K562 (cell line): ENCODE measurements around the gene ADGRG1. TPM values are rescaled to one million over a fixed set of nuclear protein-coding genes. Genes with fewer than 3 reads are reported as not detected.

ENCODE experiments used
- ATF1 ChIP-seq, 2 experiments: fragments of 450-650 bp in 1 of 2; IDR thresholded peaks; 2 replicates each; pipeline ENCODE4 v1.6.1; 2016; ENCODE audit warnings: missing compliant biosample characterization in 1 of 2, missing genetic modification characterization in 1 of 2
- HDAC8 ChIP-seq: fragments of 450-650 bp; IDR thresholded peaks from 2 replicates; pipeline ENCODE4 v1.6.1; 2016; ENCODE audit warnings: mild to moderate bottlenecking, missing genetic modification characterization, moderate library complexity, missing compliant biosample characterization
- SLC30A9 ChIP-seq: fragments of 250-450 bp; sonication (Bioruptor Pico); IDR thresholded peaks from 2 replicates; pipeline ENCODE4 v1.8.0; 2022; ENCODE audit warnings: mild to moderate bottlenecking, moderate library complexity
- SMAD1 ChIP-seq: fragments of 150-350 bp; IDR thresholded peaks from 2 replicates; pipeline ENCODE4 v1.6.1; 2014; ENCODE audit warnings: low read length, low read depth; ENCODE audit not compliant: partially characterized antibody
- TSC22D4 ChIP-seq: fragments of 450-650 bp; IDR thresholded peaks from 2 replicates; pipeline ENCODE4 v1.6.1; 2016; ENCODE audit warnings: missing genetic modification characterization, missing biosample characterization, control low read depth
- ZEB2 ChIP-seq: fragments of 450-650 bp; IDR thresholded peaks from 2 replicates; pipeline ENCODE4 v1.6.1; 2016
- ZFP36 ChIP-seq: fragments of 150-350 bp; IDR thresholded peaks from 2 replicates; pipeline ENCODE4 v1.6.1; 2018; ENCODE audit warnings: low read length, low read depth; ENCODE audit not compliant: partially characterized antibody
- ZNF57 ChIP-seq: fragments of 450-650 bp; formaldehyde crosslinking; IDR thresholded peaks from 2 replicates; pipeline ENCODE4 v1.4.0; 2020; ENCODE audit warnings: mild to moderate bottlenecking, moderate library complexity
- ZNF668 ChIP-seq: fragments of 250-450 bp; sonication (Bioruptor Pico); IDR thresholded peaks from 2 replicates; pipeline ENCODE4 v1.8.0; 2022; ENCODE audit warnings: mild to moderate bottlenecking, inconsistent platforms
- ZNF830 ChIP-seq: fragments of 250-450 bp; sonication (Bioruptor Pico); IDR thresholded peaks from 2 replicates; pipeline ENCODE4 v1.5.0; 2021; ENCODE audit warnings: mild to moderate bottlenecking
- polyA plus RNA-seq, 8 experiments: library from polyadenylated mRNA; depleted of rRNA in 4 of 8; stranded (reverse) in 5 of 8; unstranded in 3 of 8; fragments of >200 nt; fragmentation: Nextera tagmentation in 2 of 8; fragmentation: Illumina TruSeq in 1 of 8; extraction: Ambion mirVana in 2 of 8; extraction: Trizol in 1 of 8; gene quantifications; 2 replicates each; pipeline versions ENCODE4 v1.2.1 to v1.2.3, GENCODE V29; 2011 to 2014; ENCODE audit warnings: inconsistent platforms in 1 of 8, missing spikeins in 1 of 8
- total RNA-seq, 7 experiments: library from RNA; depleted of rRNA in 6 of 7; stranded (reverse); fragments of >200 nt in 6 of 7; fragmentation: Illumina TruSeq in 2 of 7; extraction: Trizol in 2 of 7; gene quantifications; 2 replicates each; pipeline versions ENCODE4 v1.2.1 to v1.2.3, GENCODE V29; 2011 to 2021; ENCODE audit warnings: low replicate concordance in 1 of 7
- TF ChIP-seq, protein P1 (sequence below): fragments of 250-450 bp; sonication (Bioruptor Pico); IDR thresholded peaks from 2 replicates; pipeline ENCODE4 v1.4.0; 2020
- TF ChIP-seq, protein P2 (sequence below): IDR thresholded peaks from 2 replicates; pipeline ENCODE4 v1.6.1; 2012; ENCODE audit warnings: low read depth, low read length, improper control_type of control experiment, borderline replicate concordance
- TF ChIP-seq, protein P3 (sequence below): sonication (generic); formaldehyde crosslinking; IDR thresholded peaks from 2 replicates; pipeline ENCODE4 v1.8.0; 2022; ENCODE audit warnings: mild to moderate bottlenecking, missing genetic modification reagents, borderline replicate concordance
- TF ChIP-seq, protein P4 (sequence below): fragments of 250-450 bp; sonication (Bioruptor Pico); IDR thresholded peaks from 2 replicates; pipeline ENCODE4 v1.6.1; 2021; ENCODE audit warnings: mild to moderate bottlenecking
- TF ChIP-seq, protein P5 (sequence below): sonication (generic); formaldehyde crosslinking; IDR thresholded peaks from 2 replicates; pipeline ENCODE4 v1.8.1; 2023; ENCODE audit warnings: mild to moderate bottlenecking, missing genetic modification reagents

Gene ADGRG1
- total and polyA plus RNA-seq, 9 of the 15 experiments (the other 6 are each of a cell fraction or from before 2014, with no cell fraction given): 0.04 to 0.31 (median 0.16) TPM; not detected in 6

DNA sequence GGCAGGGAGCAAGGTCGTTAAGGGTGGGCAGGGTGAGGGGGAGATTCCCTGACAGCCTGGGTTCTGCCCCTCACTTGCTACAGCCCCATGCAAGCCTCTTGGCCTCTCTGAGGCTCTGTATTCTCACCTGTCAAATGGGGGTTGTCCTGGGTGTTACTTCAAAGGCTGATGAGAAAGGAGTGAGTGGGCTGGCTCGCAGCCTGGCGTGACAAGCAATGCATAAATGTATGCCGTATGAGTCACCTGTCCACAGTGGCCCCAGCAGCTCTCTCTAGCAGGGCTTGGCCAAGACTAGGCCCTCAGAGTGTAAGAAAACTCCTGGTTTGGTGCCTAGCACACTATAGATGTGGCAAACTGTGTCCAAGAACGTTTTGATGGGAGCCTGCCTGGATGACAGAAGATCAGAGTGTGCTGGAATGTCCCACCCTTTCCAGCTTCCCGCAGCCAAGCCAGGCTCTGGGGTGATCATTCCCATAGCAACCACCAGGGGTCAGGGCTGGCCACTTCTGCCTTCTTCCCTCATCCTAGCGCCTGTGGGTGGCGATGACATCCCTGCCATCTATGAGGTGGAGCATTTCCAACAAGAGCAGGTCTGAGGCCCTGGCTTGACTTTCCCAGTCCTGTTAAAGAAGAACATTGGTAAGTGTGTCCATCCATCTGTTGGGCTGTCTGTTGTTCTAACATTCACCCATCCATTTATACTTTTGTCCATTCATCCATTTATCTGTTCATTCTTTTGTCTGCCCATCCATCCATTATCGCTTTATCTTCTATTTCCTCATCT lies 37.2 kb upstream of the ADGRG1 start (continued):
- TF ChIP-seq, protein P1, sequence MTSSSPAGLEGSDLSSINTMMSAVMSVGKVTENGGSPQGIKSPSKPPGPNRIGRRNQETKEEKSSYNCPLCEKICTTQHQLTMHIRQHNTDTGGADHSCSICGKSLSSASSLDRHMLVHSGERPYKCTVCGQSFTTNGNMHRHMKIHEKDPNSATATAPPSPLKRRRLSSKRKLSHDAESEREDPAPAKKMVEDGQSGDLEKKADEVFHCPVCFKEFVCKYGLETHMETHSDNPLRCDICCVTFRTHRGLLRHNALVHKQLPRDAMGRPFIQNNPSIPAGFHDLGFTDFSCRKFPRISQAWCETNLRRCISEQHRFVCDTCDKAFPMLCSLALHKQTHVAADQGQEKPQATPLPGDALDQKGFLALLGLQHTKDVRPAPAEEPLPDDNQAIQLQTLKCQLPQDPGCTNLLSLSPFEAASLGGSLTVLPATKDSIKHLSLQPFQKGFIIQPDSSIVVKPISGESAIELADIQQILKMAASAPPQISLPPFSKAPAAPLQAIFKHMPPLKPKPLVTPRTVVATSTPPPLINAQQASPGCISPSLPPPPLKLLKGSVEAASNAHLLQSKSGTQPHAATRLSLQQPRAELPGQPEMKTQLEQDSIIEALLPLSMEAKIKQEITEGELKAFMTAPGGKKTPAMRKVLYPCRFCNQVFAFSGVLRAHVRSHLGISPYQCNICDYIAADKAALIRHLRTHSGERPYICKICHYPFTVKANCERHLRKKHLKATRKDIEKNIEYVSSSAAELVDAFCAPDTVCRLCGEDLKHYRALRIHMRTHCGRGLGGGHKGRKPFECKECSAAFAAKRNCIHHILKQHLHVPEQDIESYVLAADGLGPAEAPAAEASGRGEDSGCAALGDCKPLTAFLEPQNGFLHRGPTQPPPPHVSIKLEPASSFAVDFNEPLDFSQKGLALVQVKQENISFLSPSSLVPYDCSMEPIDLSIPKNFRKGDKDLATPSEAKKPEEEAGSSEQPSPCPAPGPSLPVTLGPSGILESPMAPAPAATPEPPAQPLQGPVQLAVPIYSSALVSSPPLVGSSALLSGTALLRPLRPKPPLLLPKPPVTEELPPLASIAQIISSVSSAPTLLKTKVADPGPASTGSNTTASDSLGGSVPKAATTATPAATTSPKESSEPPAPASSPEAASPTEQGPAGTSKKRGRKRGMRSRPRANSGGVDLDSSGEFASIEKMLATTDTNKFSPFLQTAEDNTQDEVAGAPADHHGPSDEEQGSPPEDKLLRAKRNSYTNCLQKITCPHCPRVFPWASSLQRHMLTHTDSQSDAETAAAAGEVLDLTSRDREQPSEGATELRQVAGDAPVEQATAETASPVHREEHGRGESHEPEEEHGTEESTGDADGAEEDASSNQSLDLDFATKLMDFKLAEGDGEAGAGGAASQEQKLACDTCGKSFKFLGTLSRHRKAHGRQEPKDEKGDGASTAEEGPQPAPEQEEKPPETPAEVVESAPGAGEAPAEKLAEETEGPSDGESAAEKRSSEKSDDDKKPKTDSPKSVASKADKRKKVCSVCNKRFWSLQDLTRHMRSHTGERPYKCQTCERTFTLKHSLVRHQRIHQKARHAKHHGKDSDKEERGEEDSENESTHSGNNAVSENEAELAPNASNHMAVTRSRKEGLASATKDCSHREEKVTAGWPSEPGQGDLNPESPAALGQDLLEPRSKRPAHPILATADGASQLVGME (CRISPR knock-in tag): no peak
- TF ChIP-seq ATF1 (CRISPR knock-in tag; IDR thresholded peaks at IDR 0.05) (no peak), ATF1 (tag; IDR thresholded peaks at IDR 0.05) (0 out of 2 replicates have a peak, but pooled peaks have one; percentile 14), HDAC8 (tag) (no peak), ZFP36 (peak; percentile 51), SMAD1 (no peak), SLC30A9 (CRISPR knock-in tag) (no peak), ZNF830 (CRISPR knock-in tag) (no peak), TSC22D4 (no peak), ZNF668 (no peak), ZNF57 (CRISPR knock-in tag) (no peak), ZEB2 (no peak)
- TF ChIP-seq, protein P2, sequence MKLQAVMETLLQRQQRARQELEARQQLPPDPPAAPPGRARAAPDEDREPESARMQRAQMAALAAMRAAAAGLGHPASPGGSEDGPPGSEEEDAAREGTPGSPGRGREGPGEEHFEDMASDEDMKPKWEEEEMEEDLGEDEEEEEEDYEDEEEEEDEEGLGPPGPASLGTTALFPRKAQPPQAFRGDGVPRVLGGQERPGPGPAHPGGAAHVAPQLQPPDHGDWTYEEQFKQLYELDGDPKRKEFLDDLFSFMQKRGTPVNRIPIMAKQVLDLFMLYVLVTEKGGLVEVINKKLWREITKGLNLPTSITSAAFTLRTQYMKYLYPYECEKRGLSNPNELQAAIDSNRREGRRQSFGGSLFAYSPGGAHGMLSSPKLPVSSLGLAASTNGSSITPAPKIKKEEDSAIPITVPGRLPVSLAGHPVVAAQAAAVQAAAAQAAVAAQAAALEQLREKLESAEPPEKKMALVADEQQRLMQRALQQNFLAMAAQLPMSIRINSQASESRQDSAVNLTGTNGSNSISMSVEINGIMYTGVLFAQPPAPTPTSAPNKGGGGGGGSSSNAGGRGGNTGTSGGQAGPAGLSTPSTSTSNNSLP: no peak
- TF ChIP-seq, protein P3, sequence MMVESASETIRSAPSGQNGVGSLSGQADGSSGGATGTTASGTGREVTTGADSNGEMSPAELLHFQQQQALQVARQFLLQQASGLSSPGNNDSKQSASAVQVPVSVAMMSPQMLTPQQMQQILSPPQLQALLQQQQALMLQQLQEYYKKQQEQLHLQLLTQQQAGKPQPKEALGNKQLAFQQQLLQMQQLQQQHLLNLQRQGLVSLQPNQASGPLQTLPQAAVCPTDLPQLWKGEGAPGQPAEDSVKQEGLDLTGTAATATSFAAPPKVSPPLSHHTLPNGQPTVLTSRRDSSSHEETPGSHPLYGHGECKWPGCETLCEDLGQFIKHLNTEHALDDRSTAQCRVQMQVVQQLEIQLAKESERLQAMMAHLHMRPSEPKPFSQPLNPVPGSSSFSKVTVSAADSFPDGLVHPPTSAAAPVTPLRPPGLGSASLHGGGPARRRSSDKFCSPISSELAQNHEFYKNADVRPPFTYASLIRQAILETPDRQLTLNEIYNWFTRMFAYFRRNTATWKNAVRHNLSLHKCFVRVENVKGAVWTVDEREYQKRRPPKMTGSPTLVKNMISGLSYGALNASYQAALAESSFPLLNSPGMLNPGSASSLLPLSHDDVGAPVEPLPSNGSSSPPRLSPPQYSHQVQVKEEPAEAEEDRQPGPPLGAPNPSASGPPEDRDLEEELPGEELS (CRISPR knock-in tag): no peak
- TF ChIP-seq, protein P4, sequence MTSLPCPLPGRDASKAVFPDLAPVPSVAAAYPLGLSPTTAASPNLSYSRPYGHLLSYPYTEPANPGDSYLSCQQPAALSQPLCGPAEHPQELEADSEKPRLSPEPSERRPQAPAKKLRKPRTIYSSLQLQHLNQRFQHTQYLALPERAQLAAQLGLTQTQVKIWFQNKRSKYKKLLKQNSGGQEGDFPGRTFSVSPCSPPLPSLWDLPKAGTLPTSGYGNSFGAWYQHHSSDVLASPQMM: no peak
- TF ChIP-seq, protein P5, sequence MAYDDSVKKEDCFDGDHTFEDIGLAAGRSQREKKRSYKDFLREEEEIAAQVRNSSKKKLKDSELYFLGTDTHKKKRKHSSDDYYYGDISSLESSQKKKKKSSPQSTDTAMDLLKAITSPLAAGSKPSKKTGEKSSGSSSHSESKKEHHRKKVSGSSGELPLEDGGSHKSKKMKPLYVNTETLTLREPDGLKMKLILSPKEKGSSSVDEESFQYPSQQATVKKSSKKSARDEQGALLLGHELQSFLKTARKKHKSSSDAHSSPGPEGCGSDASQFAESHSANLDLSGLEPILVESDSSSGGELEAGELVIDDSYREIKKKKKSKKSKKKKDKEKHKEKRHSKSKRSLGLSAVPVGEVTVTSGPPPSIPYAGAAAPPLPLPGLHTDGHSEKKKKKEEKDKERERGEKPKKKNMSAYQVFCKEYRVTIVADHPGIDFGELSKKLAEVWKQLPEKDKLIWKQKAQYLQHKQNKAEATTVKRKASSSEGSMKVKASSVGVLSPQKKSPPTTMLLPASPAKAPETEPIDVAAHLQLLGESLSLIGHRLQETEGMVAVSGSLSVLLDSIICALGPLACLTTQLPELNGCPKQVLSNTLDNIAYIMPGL: no peak
